GM21825 (cell line): ENCODE measurements around the gene FOXD4L6.
"Not testable (repeated sequence)": the region's sequence is repeated elsewhere in the genome, so short reads cannot be mapped to it uniquely, and the experiment has no call there.

ENCODE experiments used
- ATAC-seq: cut with Tn5 transposase; IDR thresholded peaks from one replicate; pipeline ENCODE4 v1.9.1; 2021; ENCODE audit warnings: mild to moderate bottlenecking, moderate library complexity; ENCODE audit not compliant: unreplicated experiment

Gene FOXD4L6

GRCh38 chr9:41128581-41128980 is at the start of gene FOXD4L6:
Gene FOXD4L6, minus strand, starts transcription at chr9:41128681. Its CDS starts 298 bp downstream, at chr9:41128383.
- ATAC-seq, result not testable (repeated sequence)

- not testable (repeated sequence) for ATAC-seq
Observed at GRCh38 chr9:41174994-41175393, 46.5 kb upstream of the FOXD4L6 start.

- not testable (repeated sequence) for ATAC-seq
Observed at GRCh38 chr9:41150116-41150515, 21.6 kb upstream of the FOXD4L6 start.

GRCh38 chr9:41141878-41142277 is 13.4 kb upstream of the FOXD4L6 start:
- not testable (repeated sequence) for ATAC-seq

GRCh38 chr9:41126746-41127446 is 1.6 kb downstream of the FOXD4L6 start:
- not testable (repeated sequence) for ATAC-seq

GRCh38 chr9:41125936-41126335 is 2.5 kb downstream of the FOXD4L6 start:
- ATAC-seq, result not testable (repeated sequence)

- not testable (repeated sequence) for ATAC-seq
Observed at GRCh38 chr9:41125109-41125658, 3.3 kb downstream of the FOXD4L6 start.

GRCh38 chr9:41124250-41125108 is 4.0 kb downstream of the FOXD4L6 start:
- ATAC-seq, result not testable (repeated sequence)

GRCh38 chr9:41123812-41124211 is 4.7 kb downstream of the FOXD4L6 start:
- not testable (repeated sequence) for ATAC-seq

- ATAC-seq, result not testable (repeated sequence)
Observed at GRCh38 chr9:41123396-41123795, 5.1 kb downstream of the FOXD4L6 start.

- not testable (repeated sequence) for ATAC-seq
Observed at GRCh38 chr9:41120696-41121095, 7.8 kb downstream of the FOXD4L6 start.

GRCh38 chr9:41119719-41120118 is 8.8 kb downstream of the FOXD4L6 start:
- ATAC-seq, result not testable (repeated sequence)

GRCh38 chr9:41119311-41119710 is 9.2 kb downstream of the FOXD4L6 start:
- ATAC-seq, result not testable (repeated sequence)

- not testable (repeated sequence) for ATAC-seq
Observed at GRCh38 chr9:41113348-41113747, 15.1 kb downstream of the FOXD4L6 start.

- not testable (repeated sequence) for ATAC-seq
Observed at GRCh38 chr9:41111414-41111813, 17.1 kb downstream of the FOXD4L6 start.

- not testable (repeated sequence) for ATAC-seq
Observed at GRCh38 chr9:41110913-41111312, 17.6 kb downstream of the FOXD4L6 start.

GRCh38 chr9:41109253-41109652 is 19.2 kb downstream of the FOXD4L6 start:
- ATAC-seq, result not testable (repeated sequence)

- not testable (repeated sequence) for ATAC-seq
Observed at GRCh38 chr9:41108816-41109215, 19.7 kb downstream of the FOXD4L6 start.

GRCh38 chr9:41106472-41107116 is 21.9 kb downstream of the FOXD4L6 start:
- not testable (repeated sequence) for ATAC-seq

GRCh38 chr9:41105557-41106253 is 22.8 kb downstream of the FOXD4L6 start:
- not testable (repeated sequence) for ATAC-seq
